Measurements from ENCODE around the gene SIGLEC11.
"Not testable (repeated sequence)": the region's sequence is repeated elsewhere in the genome, so short reads cannot be mapped to it uniquely, and the experiment has no call there.

The SIGLEC11 gene

DNA sequence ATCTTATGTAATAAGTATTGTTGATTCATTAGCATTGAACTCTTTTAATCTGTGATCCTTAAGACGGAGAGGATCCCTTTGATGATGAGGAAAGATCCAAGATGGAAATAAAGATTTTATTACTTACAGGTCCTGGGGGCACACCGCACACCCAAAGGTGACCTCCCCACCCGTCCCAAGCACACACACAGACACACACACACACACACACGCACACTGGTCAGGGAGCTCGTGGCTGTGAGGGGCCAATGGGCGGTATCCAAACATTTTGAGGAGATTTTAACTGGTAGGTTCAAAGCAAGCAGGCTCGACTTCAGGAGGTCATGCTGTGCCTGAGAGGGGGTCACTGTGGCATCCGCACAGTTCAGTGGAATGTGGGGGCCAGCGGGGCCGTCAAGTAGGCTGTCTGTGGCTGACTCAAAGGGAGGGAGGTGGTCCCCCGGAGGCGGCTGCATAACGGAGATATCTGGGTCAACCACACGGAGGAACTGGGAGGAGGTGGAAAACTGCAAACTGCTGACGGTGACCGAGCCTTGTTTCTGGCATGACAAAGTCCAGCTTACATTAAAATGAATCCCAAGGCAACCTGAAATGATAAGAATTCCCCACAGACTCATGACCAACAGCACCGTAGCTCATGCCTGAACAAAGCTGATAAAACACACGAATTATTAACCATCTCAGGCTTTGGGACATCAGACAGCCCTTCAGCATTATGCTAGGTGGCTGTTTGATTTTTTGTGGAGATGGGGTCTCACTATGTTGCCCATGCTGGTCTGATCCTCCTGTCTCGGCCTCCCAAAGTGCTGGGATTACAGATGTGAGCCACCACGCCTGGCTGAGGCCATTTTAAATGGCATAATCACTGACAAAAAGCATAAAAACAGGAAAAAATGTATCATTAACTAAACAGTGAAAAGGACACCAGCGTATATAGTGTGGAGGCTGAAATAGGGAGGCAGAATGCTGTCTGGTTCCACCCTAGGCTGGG lies 20.9 kb upstream of the SIGLEC11 start:
- DNase-seq (ENCODE audit: low spot score): no peak

DNA sequence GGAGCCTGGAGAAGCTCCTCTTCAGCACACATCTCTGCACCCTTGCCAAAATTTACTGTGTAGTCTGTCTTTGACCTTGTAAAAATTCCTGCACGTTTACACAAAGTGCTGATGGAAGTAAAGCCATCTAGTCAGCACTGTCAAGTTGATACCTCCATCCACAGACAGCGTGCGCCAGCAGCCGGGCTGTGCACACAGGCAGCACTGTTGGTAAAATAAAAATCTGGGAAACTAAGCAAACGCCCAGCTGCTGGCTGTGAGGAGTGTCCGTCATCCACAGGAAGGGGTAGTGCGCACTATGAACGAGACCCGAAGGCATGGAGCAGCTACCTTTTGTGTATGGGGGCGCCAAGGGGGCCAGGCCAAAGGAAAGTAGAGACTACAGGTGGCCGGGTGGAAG lies 17.4 kb upstream of the SIGLEC11 start:
- DNase-seq (ENCODE audit: low spot score): no peak

DNA sequence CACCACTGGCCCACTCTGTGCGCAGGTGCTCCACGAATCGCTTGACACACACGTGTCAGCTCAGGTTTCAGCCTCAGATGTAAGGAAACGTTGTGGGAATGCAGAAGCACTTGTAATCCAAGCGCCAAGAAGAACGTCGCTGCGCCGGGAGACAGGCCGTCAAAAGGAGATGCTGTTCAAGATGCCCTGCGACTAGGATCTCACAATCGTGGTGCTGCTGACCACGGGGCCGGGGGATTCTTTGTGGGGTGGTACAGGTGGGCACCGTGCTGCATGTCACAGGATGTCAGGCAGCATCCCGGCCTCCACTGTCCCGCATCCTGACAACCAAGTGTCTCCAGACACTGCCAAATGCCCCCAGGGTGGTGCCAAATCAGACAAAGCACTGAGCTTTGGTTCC lies 16.9 kb upstream of the SIGLEC11 start:
- DNase-seq (ENCODE audit: low spot score): no peak

DNA sequence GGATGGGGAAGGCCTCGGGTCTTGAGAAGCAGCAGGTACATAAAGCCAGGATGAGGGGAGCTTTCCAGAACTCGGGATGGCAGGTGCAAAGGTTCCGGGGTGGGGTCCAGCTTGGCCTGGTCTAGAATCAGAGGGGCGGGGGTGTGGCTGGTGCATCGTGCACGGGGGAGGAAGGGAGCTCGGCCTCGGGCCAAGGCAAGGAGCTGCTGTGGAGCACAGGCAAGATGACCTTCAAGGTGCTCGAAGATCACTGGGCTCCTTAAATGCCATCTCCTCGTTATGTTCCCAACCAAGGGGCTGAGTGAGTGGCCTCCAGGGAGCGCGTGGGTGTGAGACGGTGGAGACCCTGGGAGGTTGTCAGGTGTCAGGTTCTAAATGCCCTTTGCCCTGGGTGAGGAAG lies 16.1 kb upstream of the SIGLEC11 start:
- DNase-seq (ENCODE audit: low spot score): no peak

DNA sequence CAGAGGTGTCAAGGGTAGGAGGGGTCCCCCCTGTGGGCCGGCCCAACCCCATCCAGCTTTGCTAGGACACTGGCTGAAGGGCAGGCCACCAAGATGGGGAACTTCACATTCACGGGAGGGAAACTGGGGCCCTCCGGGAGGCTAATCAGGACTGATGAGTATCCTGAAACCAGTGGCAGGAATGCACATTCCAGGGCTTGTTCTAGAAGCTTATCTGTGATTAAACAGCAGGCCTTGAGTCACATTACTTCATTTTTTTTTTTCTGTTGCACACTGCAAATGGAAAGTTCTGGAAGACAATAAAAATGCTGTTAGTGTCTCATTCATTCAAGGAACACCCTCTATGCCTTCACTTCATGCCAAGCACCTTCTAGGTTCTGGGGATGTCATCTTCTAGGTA lies 15.5 kb upstream of the SIGLEC11 start:
- no peak for DNase-seq (ENCODE audit: low spot score)

DNA sequence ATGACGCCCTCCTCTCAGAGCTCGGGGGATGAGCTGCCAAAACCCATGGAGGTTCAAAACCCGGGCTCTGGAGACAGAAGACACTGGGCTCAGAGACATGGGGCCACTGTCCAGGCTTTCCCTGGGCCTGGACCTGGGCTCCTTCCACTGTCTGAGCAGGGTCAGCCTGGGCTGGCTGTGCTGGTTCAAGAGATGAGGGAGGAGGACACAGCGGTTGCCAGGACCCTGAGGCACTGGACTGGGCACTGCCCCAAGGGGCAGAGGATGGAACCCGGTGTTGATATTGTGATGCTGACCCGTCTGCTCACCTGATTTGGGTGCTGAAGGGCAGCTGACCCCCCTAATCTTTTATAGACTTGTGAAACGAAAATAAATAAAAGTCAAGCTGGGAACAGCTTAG lies 14.1 kb upstream of the SIGLEC11 start:
- no peak for DNase-seq (ENCODE audit: low spot score)

DNA sequence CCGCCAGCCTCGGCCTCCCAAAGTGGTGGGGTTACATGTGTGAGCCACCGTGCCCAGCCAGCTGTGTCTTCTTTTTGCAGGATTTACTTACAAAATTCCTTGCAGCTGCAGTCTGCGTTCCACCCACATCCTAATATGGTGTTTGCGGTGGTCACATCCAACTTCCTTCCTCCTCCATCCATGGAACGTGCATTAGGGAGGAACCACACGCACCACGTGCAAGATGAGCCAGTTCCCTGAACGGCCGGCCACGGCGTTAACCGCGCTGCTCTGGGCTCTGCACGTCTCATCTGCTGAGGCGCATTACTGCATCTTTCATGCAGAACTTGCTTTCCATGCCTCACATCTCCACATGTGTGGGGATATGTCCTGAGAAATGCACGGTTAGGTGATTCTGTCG lies 13.0 kb upstream of the SIGLEC11 start:
- no peak for DNase-seq (ENCODE audit: low spot score)

DNA sequence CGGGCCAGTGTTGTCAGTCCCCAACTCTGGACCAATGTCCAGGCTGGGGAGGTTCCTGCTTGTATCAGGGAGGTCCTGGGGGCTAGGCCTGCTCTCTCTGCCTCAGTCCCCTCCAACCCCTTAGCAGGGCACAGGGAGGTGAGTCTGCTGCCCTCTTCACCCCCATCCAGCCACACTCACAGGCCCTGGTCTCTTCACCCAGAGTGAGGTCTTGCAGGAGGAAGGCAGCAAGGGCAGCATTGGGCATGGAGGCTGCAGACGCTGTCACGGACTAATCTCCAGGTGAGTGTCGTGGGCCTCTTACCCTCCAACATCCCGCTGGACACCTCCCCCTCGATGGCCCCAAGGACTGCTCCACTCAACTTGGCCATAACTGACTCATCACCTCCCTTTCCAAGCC lies 11.9 kb upstream of the SIGLEC11 start:
- DNase-seq (ENCODE audit: low spot score): no peak

DNA sequence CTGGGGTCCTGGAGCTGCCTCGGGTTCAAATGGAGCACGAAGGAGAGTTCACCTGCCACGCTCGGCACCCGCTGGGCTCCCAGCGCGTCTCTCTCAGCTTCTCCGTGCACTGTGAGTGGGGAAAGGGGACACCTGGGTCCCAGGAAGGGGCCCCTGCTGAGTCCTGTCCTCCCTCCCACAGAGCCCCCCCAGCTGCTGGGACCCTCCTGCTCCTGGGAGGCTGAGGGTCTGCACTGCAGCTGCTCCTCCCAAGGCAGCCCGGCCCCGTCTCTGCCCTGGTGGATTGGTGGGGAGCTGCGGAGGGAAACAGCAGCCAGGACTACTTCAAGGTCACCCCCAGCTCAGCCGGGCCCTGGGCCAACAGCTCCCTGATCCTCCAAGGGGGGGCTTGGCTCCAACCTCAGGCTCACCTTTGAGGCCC lies 11.0 kb upstream of the SIGLEC11 start:
- DNase-seq (ENCODE audit: low spot score): no peak

DNA sequence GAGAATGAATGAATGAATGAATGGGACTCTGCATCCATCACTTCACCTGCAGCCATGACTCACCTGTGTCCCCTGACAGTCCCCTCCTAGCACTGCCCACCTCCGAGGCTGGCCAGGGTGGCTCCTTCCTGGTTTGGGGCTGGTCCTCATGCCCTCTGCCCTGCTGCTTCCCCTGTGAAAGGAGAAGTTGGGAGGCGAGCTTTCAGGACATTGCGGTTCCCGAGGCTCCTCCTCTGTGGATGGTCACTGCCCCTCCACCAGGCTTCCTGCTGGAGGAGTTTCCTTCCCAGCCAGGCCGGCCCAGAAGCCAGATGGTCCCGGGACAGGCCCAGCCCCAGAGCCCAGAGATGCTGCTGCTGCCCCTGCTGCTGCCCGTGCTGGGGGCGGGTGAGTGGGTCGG lies 8.4 kb upstream of the SIGLEC11 start:
- not testable (repeated sequence) for DNase-seq (ENCODE audit: low spot score)

DNA sequence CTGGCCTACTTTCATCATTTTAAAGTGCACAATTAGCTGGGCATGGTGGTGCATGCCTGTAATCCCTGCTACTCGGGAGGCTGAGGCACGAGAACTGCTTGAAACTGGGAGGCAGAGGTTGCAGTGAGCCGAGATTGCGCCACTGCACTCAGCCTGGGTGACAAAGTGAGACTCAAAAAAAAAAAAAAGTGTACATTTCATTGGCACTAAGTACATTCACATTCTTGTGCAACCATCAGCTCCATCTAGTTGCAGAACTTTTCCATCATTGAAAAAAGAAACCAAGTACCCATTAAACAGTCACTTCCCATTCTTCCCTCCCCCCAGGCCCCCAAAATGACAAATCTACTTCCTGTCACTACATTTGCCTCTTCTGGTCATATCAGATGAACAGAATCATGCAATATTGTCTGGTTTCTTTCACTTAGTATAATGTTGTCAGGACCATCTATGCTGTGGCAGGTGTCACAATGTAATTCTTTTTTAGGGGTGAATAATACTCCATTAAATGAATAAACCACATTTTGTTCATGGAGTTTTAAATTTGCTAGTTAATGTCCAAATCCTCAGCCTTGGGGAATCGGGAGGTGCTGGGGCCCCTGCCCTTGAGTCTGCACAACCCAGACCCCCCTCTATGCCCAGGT lies 7.4 kb upstream of the SIGLEC11 start:
- DNase-seq (ENCODE audit: low spot score): no peak

DNA sequence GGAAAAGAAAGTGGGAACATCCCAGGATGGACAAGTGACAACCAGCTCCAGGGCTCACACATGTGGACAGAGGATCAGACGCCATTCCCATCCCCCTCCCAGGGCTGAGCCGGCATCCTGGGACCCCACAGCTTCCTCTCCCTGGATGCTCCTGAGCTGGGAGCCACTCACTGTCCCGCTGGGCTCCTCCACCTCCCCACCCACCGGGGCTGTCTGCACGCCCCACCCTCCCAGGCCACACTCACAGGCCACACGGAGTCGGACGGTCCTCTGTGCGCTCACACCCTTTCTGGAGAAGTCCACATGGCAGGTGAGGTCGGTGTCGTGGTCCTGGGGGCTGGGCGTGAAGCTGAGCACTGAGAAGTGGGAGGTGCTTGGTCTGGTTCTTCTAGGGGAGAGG lies 1.1 kb downstream of the SIGLEC11 start:
- not testable (repeated sequence) for DNase-seq (ENCODE audit: low spot score)

DNA sequence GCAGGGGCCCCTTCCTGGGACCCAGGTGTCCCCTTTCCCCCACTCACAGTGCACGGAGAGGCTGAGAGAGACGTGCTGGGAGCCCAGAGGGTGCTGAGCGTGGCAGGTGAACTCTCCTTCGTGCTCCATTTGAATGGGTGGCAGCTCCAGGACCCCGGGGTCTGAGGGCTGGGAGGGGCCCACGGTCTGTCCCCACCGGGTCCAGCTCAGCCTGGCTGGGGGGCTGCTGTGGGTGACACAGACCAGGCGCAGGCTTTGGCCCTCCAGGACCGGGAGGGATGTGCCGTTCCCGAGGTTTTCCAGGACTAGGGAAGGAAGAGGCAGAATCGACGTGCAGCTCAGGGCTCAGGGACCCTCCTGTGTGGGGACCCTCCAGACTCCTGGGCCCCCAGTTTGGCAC lies 2.4 kb downstream of the SIGLEC11 start:
- DNase-seq (ENCODE audit: low spot score): not testable (repeated sequence)

DNA sequence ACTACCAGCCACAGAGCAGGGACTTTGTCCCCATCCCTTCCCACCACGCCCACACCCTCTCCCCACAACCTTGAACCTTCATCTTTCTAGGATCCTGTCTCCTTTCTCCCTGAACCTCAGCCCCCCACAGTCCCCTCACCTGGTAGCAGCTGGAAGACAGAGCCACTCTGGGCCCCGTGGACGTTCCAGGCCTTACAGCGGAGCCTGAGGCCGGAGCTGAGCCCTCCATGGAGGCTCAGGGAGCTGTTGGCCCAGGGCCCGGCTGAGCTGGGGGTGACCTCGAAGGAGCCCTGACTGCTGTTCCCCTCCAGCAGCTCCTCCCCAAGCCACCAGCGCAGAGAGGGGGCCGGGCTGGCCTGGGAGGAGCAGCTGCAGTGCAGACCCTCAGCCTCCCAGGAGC lies 2.8 kb downstream of the SIGLEC11 start:
- not testable (repeated sequence) for DNase-seq (ENCODE audit: low spot score)

DNA sequence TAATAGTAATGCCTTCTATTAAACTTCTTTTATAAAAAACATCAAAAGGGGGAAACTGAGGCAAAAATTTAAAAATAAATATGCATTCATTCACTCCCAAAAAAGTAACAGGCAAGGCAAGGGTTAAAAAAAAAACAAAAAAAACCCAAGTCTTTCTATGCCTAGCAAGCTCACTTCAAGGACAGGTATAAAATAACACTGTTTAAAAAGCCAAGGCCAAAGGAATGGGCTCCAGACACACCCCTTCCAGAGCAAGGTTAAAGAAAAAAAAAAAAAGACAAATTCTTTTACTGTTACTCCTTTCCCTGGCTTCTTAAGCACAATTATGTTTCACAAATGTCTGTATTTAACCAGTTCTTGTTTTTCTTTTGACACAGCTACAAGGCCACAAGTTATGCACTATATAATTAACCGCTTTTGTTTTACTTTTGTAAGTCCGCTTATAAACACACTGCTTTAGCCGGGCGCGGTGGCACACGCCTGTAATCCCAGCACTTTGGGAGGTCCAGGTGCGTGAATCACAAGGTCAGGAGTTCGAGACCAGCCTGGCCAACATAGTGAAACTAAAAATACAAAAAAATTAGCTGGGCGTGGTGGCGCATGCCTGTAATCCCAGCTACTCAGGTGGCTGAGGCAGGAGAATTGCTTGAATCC lies 3.6 kb downstream of the SIGLEC11 start:
- DNase-seq (ENCODE audit: low spot score): no peak

DNA sequence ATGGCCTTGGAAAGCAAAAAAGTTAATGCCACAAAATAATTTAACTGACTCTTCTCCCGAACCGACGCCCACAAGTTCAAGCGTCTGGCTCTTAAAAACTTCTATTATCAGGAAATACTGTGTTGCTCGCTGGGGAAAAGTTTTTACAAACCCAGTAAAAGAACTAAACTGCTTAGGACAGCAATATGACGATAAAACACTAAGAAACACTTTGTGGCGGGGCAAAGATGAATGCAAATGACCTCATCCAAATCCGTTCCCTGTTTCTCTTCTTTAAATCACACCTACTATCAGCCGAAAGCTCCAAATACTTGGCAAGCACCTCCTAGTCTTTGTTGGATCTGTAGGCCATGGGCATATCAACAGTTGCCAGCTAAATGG lies 4.9 kb downstream of the SIGLEC11 start:
- no peak for DNase-seq (ENCODE audit: low spot score)

DNA sequence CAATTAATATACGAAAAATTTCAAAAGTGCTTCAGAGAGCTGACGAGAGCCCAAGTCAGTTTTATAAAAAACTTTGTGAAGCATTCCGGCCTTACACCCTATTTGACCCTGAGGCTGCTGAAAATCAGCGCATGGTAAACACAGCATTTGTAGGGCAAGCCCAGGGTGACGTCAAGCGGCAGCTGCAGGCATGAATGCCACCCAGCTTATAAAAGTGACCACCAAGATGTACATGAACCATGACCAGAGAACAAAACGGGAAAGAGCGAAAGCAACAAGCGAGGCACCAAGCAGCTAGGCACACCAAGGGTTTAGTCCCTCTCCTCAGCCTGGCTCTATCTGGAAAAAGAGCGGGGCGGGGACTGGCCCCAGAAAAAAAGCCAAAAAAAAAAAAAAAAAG lies 6.0 kb downstream of the SIGLEC11 start:
- no peak for DNase-seq (ENCODE audit: low spot score)

DNA sequence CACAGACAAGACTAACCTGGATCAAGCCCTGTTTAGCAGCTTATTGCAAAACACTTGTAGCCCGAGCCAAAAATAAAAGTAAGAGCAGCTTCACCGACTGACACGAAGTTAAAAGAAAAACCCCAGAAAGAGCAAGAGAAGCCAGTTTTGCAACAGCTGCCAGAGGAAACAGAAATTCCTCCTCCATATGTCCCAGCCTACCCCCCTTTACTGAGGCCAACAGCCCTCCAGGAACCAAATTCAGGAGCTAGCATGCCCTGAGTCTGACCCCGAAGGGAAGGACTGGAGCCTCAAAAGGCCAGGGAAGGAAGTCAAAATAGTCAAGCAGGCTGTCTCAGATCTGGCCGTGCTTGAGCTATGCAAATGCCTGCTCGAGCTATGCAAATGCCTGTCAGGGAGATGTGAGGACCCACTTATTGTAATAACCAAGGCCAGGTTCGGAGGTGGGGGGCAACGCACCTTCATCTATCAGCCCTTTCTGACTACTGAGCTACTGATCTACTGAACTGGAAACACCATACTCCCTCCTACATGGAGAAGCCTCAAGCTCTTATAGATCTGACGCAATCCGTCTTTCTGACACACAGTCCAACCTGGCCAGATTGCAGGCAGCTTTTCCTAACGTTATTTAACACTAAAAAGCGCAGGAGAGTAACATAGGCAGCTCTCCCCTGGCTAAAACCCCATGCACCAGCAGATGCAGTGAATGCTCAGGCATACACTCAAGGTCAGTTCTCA lies 6.7 kb downstream of the SIGLEC11 start:
- DNase-seq (ENCODE audit: low spot score): no peak

DNA sequence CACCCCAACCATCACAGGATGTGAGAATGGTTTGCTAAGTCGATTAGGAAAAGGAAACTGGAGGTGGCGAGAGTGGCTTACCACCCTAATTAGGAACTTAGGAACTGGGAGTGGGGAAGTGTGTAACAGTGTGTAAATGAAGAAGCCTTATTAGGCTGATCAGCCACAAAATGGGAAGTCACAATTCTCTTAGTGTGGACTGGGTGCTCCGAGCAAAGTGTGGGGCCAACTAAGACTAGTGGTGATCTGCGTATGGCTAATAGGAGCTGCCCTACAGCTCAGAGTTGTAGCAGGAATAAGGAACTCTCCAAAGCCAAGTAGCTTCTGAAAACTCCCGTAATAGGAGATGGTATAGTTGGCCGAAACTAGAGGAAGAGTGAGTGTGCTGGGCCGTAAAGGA lies 7.6 kb downstream of the SIGLEC11 start:
- DNase-seq (ENCODE audit: low spot score): no peak

DNA sequence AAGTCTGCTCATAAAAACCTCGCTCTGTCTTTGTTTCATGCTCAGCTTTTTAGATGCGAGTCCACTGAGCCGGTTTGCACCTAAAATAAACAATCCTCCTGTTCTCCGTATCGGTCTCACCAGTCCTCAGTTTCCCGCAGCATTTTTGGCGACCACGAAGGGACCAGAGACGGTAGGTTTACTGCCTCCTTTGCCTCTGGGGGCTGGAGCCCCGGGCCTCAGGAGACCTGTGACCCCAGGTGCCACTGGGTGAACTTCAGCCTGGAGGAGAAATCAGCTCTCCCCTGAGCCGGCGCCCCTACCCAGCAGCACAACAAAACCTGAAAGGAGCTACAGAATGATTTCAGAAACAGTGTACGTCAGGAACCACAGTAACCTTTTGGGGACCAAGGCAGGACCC lies 8.1 kb downstream of the SIGLEC11 start:
- no peak for DNase-seq (ENCODE audit: low spot score)

DNA sequence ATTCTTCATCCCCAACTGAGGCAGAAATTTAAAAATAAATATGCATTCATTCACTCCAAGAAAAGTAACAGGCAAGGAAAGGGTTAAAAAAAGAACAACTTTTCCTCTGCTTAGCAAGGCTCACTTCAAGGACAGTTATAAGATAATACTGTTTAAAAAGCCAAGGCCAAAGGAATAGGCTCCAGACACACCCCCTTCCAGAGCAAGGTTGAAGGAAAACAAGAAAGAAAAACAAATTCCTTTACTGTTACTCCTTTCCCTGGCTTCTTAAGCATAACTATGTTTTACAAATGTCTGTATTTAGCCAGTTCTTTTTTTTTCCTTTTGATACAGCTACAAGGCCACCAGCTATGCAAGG lies 8.5 kb downstream of the SIGLEC11 start:
- no peak for DNase-seq (ENCODE audit: low spot score)

DNA sequence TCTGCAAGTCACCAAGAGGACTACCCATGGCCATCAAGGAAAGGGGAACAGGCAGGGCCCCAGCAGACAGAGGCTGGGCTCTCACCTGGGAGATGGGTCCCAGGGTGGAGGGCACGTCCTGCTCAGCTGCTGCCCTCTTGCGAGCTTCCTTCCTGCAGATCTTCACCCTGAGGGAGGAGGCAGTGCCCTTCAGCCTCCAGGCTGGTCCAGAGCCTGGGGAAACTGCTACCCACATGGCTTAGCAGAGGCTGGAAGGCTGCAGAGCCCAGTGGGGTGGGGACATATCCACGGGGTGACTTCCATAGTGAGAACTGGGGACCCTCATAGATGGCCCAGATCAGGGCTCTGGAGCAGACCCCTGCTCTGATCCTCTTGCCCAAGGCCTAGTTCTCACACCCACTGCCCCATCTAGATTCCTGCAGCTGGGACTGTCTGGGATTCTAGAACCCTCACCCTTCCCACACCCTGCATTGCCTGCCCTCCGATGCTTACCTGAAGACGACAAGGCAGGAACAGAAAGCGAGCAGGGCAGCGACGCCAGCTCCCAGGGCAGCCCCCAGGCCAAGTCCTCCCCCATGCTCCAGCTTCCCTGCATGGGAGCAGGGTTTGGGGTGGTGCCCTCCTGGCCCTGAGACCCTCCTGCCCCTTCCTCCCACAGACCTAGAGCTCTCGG lies 9.0 kb downstream of the SIGLEC11 start:
- no peak for DNase-seq (ENCODE audit: low spot score)

All from CD4-positive, alpha-beta T cell treated with Interleukin-6 at 100 ng/mL for 8 hours (primary cell).